Neural cell (in vitro differentiated cells): Measurements from ENCODE around the gene RPL35. TPM values are rescaled to one million over a fixed set of nuclear protein-coding genes. Genes with fewer than 3 reads are reported as not detected.
"Not testable (repeated sequence)": the region's sequence is repeated elsewhere in the genome, so short reads cannot be mapped to it uniquely, and the experiment has no call there.

Experiments
- H2AFZ ChIP-seq: fragments of 200-600, 300-800 bp; sonication (generic), shearing (Covaris generic); 2 replicates; pipeline ENCODE4 v1.6.0; 2014; ENCODE audit warnings: low read depth, mild to moderate bottlenecking, antibody characterized with exemption, low read length, moderate library complexity
- H3F3A ChIP-seq: fragments of 200-600 bp; shearing (Covaris generic); 2 replicates; pipeline ENCODE4 v1.6.1; 2016; ENCODE audit warnings: mild to moderate bottlenecking, moderate library complexity, mixed read lengths, antibody characterized with exemption, low read length; ENCODE audit not compliant: insufficient read depth, poor library complexity, severe bottlenecking
- H3K27ac ChIP-seq: fragments of 200-600, 300-800 bp; sonication (generic), shearing (Covaris generic); 2 replicates; pipeline ENCODE4 v1.5.1; 2014; ENCODE audit warnings: mild to moderate bottlenecking, low read length, moderate library complexity
- H3K27me3 ChIP-seq: fragments of 300-800, 200-600 bp; sonication (generic), shearing (Covaris generic); 2 replicates; pipeline ENCODE4 v1.6.0; 2014; ENCODE audit warnings: mild to moderate bottlenecking, low read depth, low read length, moderate library complexity; ENCODE audit not compliant: insufficient read depth
- H3K36me3 ChIP-seq: fragments of 300-800, 200-600 bp; sonication (generic), shearing (Covaris generic); 2 replicates; pipeline ENCODE4 v1.5.1; 2014; ENCODE audit warnings: mild to moderate bottlenecking, antibody characterized with exemption, low read length, moderate library complexity; ENCODE audit not compliant: insufficient read depth
- H3K4me2 ChIP-seq: fragments of 300-800, 200-600 bp; sonication (generic), shearing (Covaris generic); 2 replicates; pipeline ENCODE4 v1.6.0; 2014; ENCODE audit warnings: mild to moderate bottlenecking, low read length
- H3K4me3 ChIP-seq: fragments of 300-800, 200-600 bp; sonication (generic), shearing (Covaris generic); 2 replicates; pipeline ENCODE4 v1.5.1; 2014; ENCODE audit warnings: mild to moderate bottlenecking, low read length, moderate library complexity
- H3K79me2 ChIP-seq: fragments of 200-600 bp; shearing (Covaris generic); replicated peaks from 2 replicates; pipeline ENCODE4 v1.6.0; 2014; ENCODE audit warnings: mild to moderate bottlenecking, low read length, moderate library complexity; ENCODE audit not compliant: insufficient read depth
- H3K9ac ChIP-seq: fragments of 300-800, 200-600 bp; sonication (generic), shearing (Covaris generic); 2 replicates; pipeline ENCODE4 v1.6.1; 2016; ENCODE audit warnings: mild to moderate bottlenecking, low read length, mixed read lengths
- H3K9me2 ChIP-seq: fragments of 200-600 bp; shearing (Covaris generic); 2 replicates; pipeline ENCODE4 v1.6.1; 2016; ENCODE audit warnings: mild to moderate bottlenecking, low read length, mixed read lengths; ENCODE audit not compliant: insufficient read depth
- H3K9me3 ChIP-seq: fragments of 200-600, 300-800 bp; sonication (generic), shearing (Covaris generic); 2 replicates; pipeline ENCODE4 v1.6.1; 2016; ENCODE audit warnings: mild to moderate bottlenecking, mixed run types, low read length, moderate library complexity, mixed read lengths
- H4K20me1 ChIP-seq: fragments of 200-600 bp; shearing (Covaris generic); 2 replicates; pipeline ENCODE4 v1.6.1; 2016; ENCODE audit warnings: mild to moderate bottlenecking, mixed run types; ENCODE audit not compliant: insufficient read depth
- EP300 ChIP-seq: fragments of 450-650 bp; conservative IDR thresholded peaks from 2 replicates; pipeline ENCODE4 v1.6.1; 2014; ENCODE audit warnings: antibody characterized with exemption, mild to moderate bottlenecking, moderate library complexity; ENCODE audit not compliant: poor library complexity, severe bottlenecking
- EZH2 ChIP-seq: fragments of 200-600, 300-800 bp; shearing (Covaris generic), sonication (generic); IDR thresholded peaks from 2 replicates; pipeline ENCODE4 v1.6.1; 2014; ENCODE audit warnings: antibody characterized with exemption, low read length, borderline replicate concordance, mild to moderate bottlenecking; ENCODE audit not compliant: insufficient read depth, poor library complexity, severe bottlenecking
- MXI1 ChIP-seq: fragments of 450-650 bp; conservative IDR thresholded peaks from 2 replicates; pipeline ENCODE4 v1.6.1; 2014; ENCODE audit warnings: antibody characterized with exemption, mild to moderate bottlenecking; ENCODE audit not compliant: poor library complexity, severe bottlenecking
- POLR2AphosphoS5 ChIP-seq: IDR thresholded peaks from 2 replicates; pipeline ENCODE4 v1.6.1; 2012
- RAD21 ChIP-seq: fragments of 450-650 bp; conservative IDR thresholded peaks from 2 replicates; pipeline ENCODE4 v1.6.1; 2014; ENCODE audit warnings: antibody characterized with exemption, mild to moderate bottlenecking, moderate library complexity
- REST ChIP-seq: IDR thresholded peaks from 2 replicates; pipeline ENCODE4 v1.6.1; 2012; ENCODE audit warnings: borderline replicate concordance
- SMC3 ChIP-seq: fragments of 450-650 bp; conservative IDR thresholded peaks from 2 replicates; pipeline ENCODE4 v1.6.1; 2014; ENCODE audit warnings: antibody characterized with exemption, mild to moderate bottlenecking, moderate library complexity; ENCODE audit not compliant: poor library complexity
- TAF1 ChIP-seq: IDR thresholded peaks from 2 replicates; pipeline ENCODE4 v1.6.1; 2012; ENCODE audit warnings: low read depth
- polyA plus RNA-seq: library from polyadenylated mRNA; depleted of rRNA; stranded (reverse); fragments of >200 nt; gene quantifications from 2 replicates; pipeline ENCODE4 v1.2.3, GENCODE V29; 2014
- TF ChIP-seq, protein P1 (sequence below): fragments of 450-650 bp; IDR thresholded peaks from 2 replicates; pipeline ENCODE4 v1.5.1; 2014; ENCODE audit warnings: antibody characterized with exemption, mild to moderate bottlenecking, moderate library complexity; ENCODE audit not compliant: poor library complexity, severe bottlenecking

The RPL35 gene
- polyA plus RNA-seq, 1 donor from 2014 or later: 2,116 TPM

GRCh38 chr9:124840300-124840833 lies 21.4 kb downstream of the RPL35 start:
- no peaks in the 10 kb centered on the region for H4K20me1 ChIP-seq
- TF ChIP-seq, protein P1, sequence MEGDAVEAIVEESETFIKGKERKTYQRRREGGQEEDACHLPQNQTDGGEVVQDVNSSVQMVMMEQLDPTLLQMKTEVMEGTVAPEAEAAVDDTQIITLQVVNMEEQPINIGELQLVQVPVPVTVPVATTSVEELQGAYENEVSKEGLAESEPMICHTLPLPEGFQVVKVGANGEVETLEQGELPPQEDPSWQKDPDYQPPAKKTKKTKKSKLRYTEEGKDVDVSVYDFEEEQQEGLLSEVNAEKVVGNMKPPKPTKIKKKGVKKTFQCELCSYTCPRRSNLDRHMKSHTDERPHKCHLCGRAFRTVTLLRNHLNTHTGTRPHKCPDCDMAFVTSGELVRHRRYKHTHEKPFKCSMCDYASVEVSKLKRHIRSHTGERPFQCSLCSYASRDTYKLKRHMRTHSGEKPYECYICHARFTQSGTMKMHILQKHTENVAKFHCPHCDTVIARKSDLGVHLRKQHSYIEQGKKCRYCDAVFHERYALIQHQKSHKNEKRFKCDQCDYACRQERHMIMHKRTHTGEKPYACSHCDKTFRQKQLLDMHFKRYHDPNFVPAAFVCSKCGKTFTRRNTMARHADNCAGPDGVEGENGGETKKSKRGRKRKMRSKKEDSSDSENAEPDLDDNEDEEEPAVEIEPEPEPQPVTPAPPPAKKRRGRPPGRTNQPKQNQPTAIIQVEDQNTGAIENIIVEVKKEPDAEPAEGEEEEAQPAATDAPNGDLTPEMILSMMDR: no peak
- TF ChIP-seq RAD21: no peak
- TF ChIP-seq REST: no peak
- no peak for TF ChIP-seq MXI1
- TF ChIP-seq EP300: no peak
- no peak for TF ChIP-seq POLR2AphosphoS5
- TF ChIP-seq TAF1: no peak
- no peak for TF ChIP-seq EZH2
- no peak for TF ChIP-seq SMC3
- no peak overlapping the region for H3K27ac ChIP-seq
- H3F3A ChIP-seq: no peaks in the 10 kb centered on the region
- no peak overlapping the region for H3K4me2 ChIP-seq
- no peaks in the 10 kb centered on the region for H3K27me3 ChIP-seq
- H3K9ac ChIP-seq: no peak overlapping the region
- no peaks in the 10 kb centered on the region for H3K79me2 ChIP-seq
- no peak overlapping the region for H2AFZ ChIP-seq
- no peaks in the 10 kb centered on the region for H3K36me3 ChIP-seq
- no peaks in the 10 kb centered on the region for H3K9me3 ChIP-seq
- H3K9me2 ChIP-seq: no peaks in the 10 kb centered on the region
- no peak overlapping the region for H3K4me3 ChIP-seq

- Histone ChIP-seq H3K36me3 (no peaks in the 10 kb centered on the region), H3K27me3 (no peaks in the 10 kb centered on the region), H3K79me2 (no peaks in the 10 kb centered on the region), H3K9me3 (no peaks in the 10 kb centered on the region), H3F3A (no peaks in the 10 kb centered on the region), H3K9me2 (no peaks in the 10 kb centered on the region), H3K4me2 (no peak overlapping the region), H4K20me1 (no peaks in the 10 kb centered on the region), H2AFZ (no peak overlapping the region), H3K4me3 (no peak overlapping the region), H3K9ac (no peak overlapping the region), H3K27ac (no peak overlapping the region)
- TF ChIP-seq TAF1 (no peak), RAD21 (no peak), EZH2 (no peak), MXI1 (no peak), REST (no peak), POLR2AphosphoS5 (no peak), SMC3 (no peak), EP300 (no peak)
- TF ChIP-seq, protein P1: no peak
Observed at GRCh38 chr9:124839612-124840299, 22.0 kb downstream of the RPL35 start.

GRCh38 chr9:124838567-124839275 lies 23.0 kb downstream of the RPL35 start:
- H3K36me3 ChIP-seq, H3F3A ChIP-seq, H4K20me1 ChIP-seq, H3K9me2 ChIP-seq, H3K4me3 ChIP-seq, H2AFZ ChIP-seq, H3K9ac ChIP-seq, H3K4me2 ChIP-seq, H3K9me3 ChIP-seq, H3K27me3 ChIP-seq, H3K79me2 ChIP-seq, H3K27ac ChIP-seq: not testable (repeated sequence)
